CD4-positive, alpha-beta T cell treated with Interleukin-4 for 1 hour (primary cell): ENCODE results near the gene DPP10.

Experiments used
- DNase-seq, 2 donors: peaks; one replicate each; pipeline ENCODE4 v3.0.0-alpha.2; 2020 to 2022

Gene DPP10

DNA sequence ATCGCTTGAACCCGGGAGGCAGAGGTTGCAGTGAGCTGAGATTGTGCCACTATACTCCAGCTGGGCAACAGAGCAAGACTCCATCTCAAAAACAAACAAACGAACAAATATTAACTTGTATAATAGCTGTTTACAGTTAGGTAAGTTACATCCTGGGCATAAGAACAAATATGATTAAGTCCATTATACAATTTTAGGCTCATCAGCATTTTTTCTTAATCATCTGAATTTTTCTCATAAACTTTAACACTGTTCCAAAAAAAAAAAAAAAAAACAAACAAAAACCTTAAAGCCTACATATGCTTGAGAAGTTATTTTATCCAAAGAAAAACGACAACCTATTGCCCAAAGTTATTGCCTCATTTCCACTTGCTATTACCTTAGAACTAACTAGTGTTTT, 1042.5 kb downstream of the DPP10 start:
- DNase-seq: no peak

DNA sequence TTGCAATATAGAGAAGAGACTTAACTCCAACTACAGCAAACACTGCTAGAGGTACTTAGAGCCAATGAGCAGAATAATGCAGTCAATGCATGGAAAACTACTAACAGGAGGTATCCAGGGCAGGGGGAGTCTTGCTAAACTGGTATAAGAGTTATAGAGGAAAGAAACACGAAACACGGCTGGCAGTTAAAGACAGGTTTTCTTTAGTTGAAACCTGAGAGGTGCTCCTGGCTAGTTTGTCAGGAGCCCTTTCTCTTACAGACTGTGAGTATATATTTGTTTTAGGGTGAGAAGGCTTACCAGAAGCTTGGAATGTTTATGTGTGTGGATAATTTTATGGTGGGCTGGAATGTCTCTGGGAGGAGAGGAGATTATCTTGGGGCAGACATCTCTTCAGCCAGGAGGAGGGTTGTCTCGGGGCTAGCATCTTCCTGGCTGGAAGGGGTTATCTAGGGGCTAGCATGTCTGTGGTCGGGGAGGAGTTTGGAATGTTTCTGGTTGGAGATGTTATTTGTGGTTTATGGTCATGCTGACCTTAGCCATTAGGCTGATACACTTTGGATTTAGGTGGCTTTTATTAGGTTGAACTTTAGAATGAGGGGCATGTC, 1048.8 kb downstream of the DPP10 start:
- DNase-seq: no peak

DNA sequence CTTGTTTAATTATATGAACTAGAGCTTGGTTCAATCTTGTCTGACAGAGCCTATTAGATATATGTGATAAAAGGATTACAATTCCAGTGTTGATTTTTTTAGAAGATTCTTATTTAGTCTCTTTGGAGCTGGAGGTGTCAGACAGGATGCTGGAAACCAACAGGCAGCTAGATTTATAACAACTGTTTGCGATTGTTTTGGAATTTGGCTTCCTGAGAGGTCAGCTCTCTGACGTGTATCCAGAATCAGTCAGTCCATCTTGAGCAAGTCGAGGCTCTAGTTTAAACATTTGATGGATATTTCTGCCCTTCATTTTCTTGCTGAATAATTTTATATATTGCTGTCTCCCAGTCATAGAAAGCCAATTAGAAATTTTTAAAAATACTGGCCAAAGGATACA, 1062.9 kb downstream of the DPP10 start:
- no peak for DNase-seq

DNA sequence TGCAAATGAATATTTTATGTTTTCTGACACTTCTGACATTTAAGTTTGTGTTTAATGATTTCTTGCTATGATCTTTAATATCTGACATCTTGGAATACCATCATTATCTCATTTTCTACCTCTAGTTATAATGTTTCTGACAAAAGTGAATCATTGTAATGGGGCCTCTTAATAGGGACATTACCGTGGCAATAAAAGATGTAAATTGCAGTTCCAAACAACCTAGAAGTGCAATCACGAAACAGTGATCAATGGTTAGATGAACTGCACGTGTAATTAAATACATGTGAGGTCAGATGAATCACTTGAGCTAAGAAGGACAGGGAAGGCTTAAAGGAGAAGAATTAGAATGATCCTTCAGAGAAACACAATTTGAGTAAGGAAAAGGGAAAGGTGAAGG, 1078.3 kb downstream of the DPP10 start:
- no peak for DNase-seq

DNA sequence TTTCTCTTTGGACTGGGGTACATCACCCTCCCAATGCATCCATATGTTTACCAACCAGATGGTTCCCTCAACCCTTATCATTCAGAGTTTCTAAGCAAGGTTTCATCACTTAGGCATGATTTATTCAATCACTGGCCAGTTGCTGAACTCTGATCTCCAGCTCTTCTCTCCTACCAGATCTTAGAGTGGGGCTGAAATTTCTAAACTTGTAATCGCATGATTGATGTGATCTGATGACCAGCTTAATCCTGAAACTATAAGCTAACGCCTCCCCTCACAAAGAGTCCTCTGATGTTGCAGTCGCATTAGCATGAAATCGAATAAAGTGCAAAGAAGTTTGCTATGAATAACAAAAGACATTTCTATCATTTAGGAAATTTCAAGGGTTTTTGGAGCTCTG, 1082.0 kb downstream of the DPP10 start:
- DNase-seq: no peak

DNA sequence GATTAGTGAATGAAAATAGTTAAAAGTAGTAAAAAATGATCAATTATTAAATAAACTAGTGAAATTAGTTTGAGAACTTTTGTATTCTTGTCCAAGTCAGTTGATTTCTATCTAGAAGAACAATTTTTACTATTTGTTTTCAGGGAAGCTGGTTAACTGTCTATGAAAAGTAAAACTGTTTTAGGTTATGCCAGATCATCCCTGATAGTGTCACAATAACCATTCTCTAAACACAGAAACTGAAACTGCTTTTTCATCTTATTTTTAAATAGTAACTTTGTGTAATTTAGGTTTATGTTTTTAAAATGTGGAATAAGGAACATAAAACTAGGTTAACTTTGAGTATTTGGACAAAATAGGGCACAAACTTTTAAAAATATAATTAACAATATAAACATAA, 1087.2 kb downstream of the DPP10 start:
- no peak for DNase-seq

DNA sequence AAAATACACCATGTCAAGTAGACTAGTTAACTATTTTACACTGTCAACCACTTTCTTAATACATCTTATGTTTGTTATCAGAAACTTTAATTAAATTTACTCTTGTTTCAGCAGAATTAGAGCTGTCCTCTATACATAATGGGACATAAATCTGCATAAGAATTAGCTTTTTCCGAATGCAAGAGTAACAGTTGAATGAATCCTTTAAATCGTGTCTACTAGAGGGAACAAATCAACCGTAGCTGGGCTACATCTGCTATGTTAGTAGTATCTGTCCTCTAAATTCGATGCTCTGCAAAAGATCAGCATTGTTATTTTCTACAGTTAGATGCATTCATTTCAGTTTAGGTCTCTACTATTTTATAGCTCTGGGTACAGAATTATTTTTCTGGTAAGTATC, 1090.6 kb downstream of the DPP10 start:
- DNase-seq: no peak

DNA sequence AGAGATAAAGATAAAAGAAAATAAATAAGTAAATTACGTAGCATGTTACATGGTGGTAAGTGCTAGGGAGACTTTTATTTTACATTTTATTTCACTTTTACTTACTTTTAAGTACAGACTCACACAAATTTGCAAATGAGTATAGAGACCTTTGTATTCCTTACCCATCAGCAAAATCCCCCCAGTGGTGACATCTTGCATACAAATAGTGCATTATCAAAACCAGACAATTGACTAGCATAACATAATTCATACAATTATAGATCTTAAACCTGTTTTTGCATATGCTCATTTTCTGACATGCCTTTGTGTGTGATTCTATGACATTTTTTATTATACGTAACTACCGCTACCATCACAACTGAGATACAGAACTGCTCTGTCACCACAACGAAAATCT, 1099.4 kb downstream of the DPP10 start:
- DNase-seq: no peak

DNA sequence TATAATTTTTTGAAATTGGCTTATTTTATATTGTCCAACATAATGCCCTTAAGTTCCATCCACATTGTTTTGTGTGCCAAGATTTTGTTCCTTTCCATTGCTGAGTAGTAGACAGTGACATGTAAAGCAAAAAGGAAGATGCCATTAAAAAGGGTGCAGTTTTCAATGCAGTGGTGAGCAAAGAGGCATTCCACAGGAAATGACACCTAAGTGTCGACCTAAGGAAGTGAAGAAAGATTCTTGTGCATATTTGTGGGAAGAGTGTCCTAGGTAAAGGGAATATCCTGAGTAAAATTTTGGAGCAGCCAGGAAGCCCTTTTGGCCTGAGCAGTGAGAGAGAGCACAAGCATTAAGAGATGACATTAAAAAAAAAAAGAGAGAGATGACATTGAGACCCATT, 1099.9 kb downstream of the DPP10 start:
- DNase-seq: no peak

DNA sequence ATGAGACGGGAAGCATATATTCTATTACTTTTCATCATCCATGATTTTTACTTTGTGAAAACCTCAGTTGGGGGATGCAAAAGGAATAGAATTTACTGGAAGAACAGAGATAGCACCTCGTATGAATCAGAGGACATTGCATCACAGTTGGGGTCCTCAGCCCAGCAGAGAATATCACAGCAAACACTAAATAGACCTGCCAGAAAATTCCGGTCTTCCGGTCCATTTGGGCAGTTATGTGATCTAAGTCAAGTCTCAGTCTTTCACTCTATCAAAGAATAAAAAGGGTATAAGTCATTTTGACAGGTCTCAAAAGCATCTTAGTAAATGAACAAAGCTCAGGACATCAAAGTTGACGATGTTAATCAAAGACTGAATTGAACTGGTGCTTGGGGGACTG, 1100.6 kb downstream of the DPP10 start:
- DNase-seq: no peak

DNA sequence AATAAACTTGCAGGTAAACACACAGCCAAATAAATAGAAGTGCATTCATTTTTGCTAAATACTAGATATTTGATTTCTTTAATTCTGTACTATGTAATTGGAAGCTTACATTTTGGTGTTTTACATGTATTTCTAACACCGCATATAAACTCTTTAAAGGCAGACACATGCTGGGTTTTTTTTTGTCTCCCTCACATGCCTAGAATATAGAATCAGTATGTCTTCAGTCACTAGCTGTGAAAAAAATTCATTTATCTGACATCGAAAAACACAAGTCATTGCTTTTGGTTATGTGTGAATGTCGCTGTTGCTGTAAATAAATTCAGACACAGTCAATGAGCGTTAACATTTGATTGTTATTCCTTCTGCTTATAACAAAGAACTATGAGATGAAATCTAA, 1101.0 kb downstream of the DPP10 start:
- DNase-seq: no peak

DNA sequence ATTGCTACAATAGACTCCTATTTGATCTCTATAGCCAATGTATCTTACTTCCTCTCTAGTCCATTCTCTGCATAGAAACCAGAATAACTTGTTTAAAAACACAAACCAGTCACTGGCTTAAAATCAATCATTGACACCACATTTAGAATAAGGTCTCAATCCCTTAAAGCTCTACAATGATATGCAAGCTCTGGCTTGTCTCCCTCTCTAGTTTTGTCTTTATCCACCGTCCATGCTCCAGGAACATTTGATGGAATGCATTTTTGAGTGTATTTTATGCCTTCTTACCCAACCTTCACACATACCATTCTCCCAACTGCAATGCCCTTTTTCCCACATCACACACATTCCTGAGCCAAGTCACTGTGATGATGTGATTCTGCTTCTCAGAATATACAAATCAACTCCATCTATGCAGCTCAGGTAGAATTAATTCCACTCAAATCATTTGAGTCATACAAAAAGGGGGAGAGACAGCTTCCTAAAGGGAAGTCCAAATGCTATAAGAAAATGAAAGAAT, 1107.2 kb downstream of the DPP10 start:
- no peak for DNase-seq

DNA sequence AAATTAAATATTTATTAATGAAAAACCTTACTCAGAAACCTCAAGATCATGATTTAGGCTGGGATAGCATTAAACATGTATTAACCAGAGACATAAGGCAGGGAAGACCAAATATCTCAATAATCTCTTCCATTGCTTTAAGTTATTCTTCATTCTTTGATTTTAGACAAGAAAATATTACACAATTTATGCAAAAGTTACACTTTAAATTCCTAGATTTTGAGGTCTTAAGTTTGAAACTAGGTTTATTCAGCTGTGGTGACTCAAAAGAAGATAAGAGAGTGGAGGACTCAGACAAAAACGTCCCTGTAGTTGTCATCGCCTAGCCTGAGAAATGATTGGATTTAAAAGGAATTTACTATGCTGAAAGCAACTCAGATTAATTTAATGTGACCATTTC, 1110.3 kb downstream of the DPP10 start:
- no peak for DNase-seq

DNA sequence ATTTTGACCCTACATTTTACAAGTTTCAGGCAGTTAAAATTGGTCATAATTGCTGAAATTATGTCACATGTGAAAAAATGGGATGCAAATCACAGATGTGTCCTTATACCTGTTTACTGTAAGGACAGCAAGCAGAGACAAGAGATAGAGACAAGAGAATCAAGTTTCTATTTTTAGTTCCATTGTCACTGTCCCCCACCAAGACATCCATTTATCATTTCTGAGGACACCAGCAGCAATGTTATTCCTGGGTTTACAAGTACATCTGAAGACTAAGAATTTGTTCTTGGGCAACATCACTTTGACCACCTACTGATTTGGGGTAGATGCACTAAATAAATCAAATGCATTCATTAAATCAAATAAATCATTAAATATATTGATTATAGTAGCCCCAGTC, 1111.7 kb downstream of the DPP10 start:
- DNase-seq: no peak

DNA sequence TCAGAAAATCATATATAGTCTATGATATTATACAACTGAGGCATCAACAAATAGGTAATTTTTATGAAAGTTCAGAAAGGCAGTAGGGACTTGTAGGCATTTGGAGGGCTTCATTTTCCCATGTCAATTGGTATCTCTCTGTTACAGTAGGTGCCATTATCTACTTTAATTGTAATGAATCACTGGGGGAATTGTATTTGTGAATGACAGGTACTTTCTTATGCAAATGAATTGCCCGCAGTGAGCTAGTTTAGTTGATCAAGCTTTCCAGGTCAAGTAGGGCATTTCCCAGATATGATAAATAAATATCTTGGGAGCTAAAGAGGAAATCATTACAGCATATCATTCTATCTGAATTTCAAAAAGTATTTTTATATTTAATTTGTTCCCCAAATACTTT, 1116.3 kb downstream of the DPP10 start:
- no peak for DNase-seq

DNA sequence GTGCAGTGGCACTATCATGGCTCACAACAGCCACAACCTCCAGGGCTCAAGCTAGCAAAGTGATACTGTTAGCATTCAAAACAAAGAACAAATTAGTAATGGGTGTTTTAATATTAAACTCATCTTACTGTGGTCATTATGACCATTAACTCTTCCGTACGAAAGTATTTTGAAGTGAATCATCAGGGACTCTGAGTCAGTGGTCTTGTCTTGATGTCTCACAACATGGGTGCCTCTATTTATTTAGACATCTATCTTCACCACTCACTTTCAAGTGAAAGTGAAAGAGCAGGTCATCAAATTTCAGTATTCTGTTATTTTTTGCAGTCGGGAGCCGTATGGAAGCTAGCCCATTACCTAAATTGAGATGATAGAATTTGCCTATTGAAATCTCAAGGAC, 1118.2 kb downstream of the DPP10 start:
- DNase-seq: no peak

DNA sequence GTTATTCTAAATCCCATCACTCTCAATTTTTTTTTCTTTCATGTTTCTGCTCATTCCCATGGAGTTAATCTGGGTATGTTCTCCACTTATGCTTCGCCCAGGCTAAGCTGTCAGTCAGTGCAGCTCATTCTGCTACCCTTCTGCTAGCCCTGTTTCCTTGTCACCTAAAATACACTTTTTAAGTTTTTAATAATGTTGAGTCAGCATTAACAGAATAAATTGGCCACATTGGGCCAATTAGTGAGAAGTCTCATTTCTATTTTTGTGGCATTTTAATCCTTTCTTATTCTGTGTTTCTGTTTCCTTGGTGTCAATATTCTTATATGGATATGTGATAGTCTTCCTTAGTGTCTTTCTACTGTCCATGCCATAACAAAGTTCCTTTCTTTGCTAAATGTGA, 1126.2 kb downstream of the DPP10 start:
- DNase-seq: no peak

DNA sequence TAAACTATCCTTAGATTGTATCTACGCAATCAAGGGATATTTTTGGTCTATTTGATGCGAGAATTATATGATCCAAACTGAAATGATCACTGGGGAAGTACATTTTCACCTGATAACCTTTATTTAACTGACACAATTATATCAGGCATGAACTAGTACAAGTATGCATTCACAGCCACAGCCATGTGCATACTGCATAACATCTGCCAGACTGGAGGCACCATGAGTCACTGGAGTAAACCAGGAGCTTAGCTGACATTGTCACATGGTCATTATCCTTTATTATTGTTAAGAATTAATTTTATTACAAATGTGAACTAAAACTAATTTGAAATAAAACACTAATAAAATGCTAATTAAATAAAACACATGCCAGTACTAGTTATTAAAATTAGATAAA, 1127.1 kb downstream of the DPP10 start:
- DNase-seq: no peak

DNA sequence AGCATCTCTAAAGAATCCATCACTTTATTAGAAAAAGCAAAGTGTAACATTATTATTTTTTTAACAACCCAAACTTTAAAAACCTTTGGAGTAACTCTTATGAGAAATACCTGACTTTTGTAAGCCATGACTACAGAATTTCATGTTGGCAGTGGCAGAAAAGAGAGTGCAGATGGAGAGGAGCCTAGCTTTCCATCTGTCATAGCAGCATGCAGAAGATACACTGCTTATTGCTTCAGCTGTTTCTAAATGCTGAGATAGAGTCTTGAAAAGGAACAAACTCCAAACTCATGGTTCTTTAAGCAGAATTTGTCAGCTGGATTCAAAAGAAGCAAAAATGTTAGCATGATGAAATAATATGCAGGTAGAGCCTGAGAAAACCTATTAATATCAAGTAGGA, 1130.3 kb downstream of the DPP10 start:
- DNase-seq: no peak

DNA sequence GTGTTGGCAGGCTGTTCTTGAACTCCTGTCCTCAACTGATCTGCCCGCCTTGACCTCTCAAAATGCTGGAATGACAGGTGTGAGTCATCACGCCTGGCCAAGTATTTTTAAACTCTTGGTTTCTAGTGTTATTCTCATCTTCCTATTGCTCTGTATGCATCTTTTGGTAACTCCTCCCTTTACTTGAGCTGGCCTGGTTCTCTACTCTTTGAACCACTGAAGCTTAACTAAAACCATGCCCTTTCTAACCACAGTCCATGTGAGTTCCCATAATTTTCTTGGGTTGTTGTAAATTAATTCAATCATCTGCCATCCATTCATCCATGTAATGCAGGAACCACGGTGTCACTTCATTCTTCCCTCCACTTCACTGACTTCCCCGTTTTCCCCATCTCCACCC, 1131.3 kb downstream of the DPP10 start:
- no peak for DNase-seq

DNA sequence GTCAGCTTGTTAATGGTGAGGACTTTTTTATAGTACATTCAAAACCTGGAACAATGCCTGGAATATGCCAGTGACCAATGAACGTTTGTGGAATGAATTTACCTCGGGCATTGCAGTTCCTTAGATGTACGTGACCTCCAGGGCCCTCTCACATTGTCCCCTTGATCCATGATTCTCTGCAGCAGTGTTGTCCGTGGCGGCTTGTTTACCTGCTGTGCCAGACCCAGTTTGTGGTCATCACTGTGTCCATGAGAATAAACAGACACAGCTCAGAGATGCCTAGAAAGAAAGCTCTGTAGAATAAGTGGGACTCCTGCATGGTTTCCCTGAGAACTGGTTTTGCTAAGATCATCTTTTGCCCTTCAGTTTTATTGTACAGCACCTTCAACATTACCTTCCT, 1132.2 kb downstream of the DPP10 start:
- DNase-seq: no peak

DNA sequence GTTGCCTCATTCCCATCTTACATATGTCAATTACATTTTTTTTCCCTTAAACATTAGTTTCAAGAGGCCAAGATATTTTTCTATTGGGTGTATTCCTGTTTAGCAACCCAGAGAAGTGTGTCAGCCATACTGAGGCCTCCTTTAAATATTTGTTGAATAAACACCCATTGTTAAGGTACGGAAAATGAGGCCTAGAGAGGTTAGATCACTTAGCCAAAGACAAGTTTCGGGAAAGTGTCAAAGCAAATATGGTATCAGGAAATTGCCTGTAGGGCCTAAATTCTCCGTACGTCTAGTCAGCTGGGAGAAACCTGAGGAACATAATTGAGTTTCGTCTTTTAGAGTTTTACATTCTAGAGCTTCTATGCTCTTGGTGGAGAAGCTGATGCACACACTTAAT, 1138.3 kb downstream of the DPP10 start:
- no peak for DNase-seq

DNA sequence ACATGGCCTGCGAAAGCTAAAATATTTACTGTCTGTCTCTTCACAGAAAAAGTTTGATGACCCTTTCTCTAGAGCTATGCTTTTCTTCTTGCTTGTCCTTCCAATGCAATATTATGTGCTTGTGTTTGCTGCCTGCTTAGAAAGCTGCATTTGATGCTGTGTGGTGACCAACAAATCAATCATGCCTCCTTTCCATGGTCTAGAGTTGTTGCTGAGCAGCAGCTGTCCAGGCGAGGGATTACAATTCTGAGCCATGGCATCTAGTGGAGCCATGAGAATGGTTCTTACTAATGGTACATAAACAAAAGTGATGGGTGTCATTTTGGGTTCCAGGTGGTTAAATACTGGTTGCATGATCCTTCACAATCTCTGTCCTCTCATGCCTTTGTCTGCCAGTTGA, 1142.1 kb downstream of the DPP10 start:
- no peak for DNase-seq

DNA sequence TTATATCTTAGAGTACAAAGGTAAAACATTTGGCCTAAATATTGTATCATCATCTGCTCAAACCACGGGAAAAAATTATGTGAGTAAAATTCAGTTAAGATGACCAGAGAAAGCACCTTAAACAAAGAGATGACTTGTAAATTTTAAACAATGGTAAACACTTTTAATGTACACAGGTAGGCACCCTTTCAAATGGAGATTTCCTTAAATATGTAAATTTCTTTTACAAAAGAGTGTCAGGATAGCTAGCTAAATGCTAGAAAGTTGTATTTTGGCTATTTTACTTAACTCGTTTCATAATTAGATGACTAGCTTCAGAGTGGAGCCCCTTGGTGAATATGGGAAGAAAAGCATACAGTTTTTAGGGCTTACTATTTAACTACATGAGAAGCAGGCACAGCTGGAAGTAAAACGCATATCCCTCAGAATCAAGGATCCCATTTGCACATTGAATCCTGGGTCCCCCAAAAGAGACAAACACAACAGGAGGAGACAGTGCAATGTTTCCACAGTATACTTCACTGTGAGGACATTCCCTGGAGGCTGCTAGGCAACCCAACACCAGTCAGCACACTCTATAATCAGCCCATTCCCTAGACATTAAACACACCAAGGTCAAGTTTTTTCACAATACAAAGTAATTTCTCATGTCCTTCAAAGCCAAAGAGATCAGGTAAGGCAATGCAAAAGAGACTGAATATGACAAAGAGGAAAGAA, 1154.4 kb downstream of the DPP10 start:
- DNase-seq: no peak

DNA sequence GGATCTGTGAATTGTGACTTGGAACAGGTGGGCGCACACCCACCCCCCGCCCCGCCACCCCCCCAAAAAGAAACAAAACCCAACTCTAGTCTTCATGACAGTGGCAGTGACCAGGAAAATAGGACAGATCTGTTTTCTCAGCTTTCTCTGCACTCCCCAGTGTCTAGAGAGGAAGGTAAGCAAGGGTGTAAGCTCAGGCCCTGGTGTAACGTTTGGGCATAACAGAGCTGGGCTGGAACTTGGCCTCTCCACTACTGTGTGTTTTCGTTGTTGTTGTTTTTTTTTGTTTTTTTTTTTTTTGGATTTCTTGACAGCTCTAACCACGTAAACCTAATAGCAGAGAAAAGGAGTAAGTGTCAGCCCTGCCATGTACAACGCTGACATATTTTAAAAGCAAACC, 1160.8 kb downstream of the DPP10 start:
- DNase-seq: no peak
